Keratinocyte (primary cell): ENCODE results near the gene SLF2. TPM values are rescaled to one million over a fixed set of nuclear protein-coding genes. Genes with fewer than 3 reads are reported as not detected.

Experiments
- DNase-seq: peaks from one replicate; pipeline ENCODE4 v3.0.0-alpha.2; 2011; ENCODE audit warnings: low read depth, missing footprints, low spot score
- FAIRE-seq: peaks from 2 replicates; lab custom pipeline; 2011; peaks lifted over from hg19 to GRCh38; lab: Jason Lieb, UNC
- H2AFZ ChIP-seq: 2 replicates; pipeline ENCODE4 v1.6.0; 2012; ENCODE audit warnings: low read length, control low read depth, inconsistent platforms; ENCODE audit not compliant: control insufficient read depth
- H3K27ac ChIP-seq: 2 replicates; pipeline ENCODE4 v1.5.1; 2011; ENCODE audit warnings: low read length; ENCODE audit not compliant: control insufficient read depth, insufficient read depth
- H3K27me3 ChIP-seq: 3 replicates; pipeline ENCODE4 v1.6.0; 2011; ENCODE audit warnings: low read length; ENCODE audit not compliant: control insufficient read depth, insufficient read depth; ENCODE audit errors: extremely low read depth
- H3K36me3 ChIP-seq, 2 experiments: 2 replicates in 1 of 2; 3 replicates in 1 of 2; pipeline ENCODE4 v1.5.1; 2011; ENCODE audit warnings: low read length in 2 of 2, mild to moderate bottlenecking in 1 of 2; ENCODE audit not compliant: control insufficient read depth in 2 of 2, insufficient read depth in 2 of 2; ENCODE audit errors: extremely low read depth in 1 of 2
- H3K4me1 ChIP-seq: 3 replicates; pipeline ENCODE4 v1.5.1; 2011; ENCODE audit warnings: low read length; ENCODE audit not compliant: control insufficient read depth, insufficient read depth; ENCODE audit errors: extremely low read depth
- H3K4me2 ChIP-seq: 3 replicates; pipeline ENCODE4 v1.6.0; 2011; ENCODE audit warnings: low read depth, low read length; ENCODE audit not compliant: control insufficient read depth, insufficient read depth; ENCODE audit errors: extremely low read depth
- H3K4me3 ChIP-seq, 3 experiments: fragments of 200-600 bp in 1 of 3; sonication (generic) in 1 of 3; 2 replicates in 2 of 3; 3 replicates in 1 of 3; pipeline ENCODE4 v1.5.1; 2011 to 2016; ENCODE audit warnings: low read length in 3 of 3, mild to moderate bottlenecking in 3 of 3, control low read depth in 2 of 3, inconsistent platforms in 1 of 3, low read depth in 1 of 3, mixed read lengths in 1 of 3, mixed run types in 1 of 3, moderate library complexity in 1 of 3; ENCODE audit not compliant: control insufficient read depth in 2 of 3, insufficient read depth in 2 of 3; ENCODE audit errors: extremely low read depth in 1 of 3
- H3K79me2 ChIP-seq: 2 replicates; pipeline ENCODE4 v1.6.0; 2012; ENCODE audit warnings: low read length; ENCODE audit not compliant: control insufficient read depth, insufficient read depth
- H3K9ac ChIP-seq: 3 replicates; pipeline ENCODE4 v1.6.0; 2011; ENCODE audit warnings: low read length; ENCODE audit not compliant: control insufficient read depth, insufficient read depth; ENCODE audit errors: extremely low read depth
- H3K9me1 ChIP-seq: 3 replicates; pipeline ENCODE4 v1.6.0; 2011; ENCODE audit warnings: low read length; ENCODE audit not compliant: control insufficient read depth, insufficient read depth; ENCODE audit errors: extremely low read depth
- H3K9me3 ChIP-seq: 2 replicates; pipeline ENCODE4 v1.5.1; 2012; ENCODE audit warnings: low read depth, low read length; ENCODE audit not compliant: control insufficient read depth
- H4K20me1 ChIP-seq: 3 replicates; pipeline ENCODE4 v1.6.0; 2011; ENCODE audit warnings: low read length; ENCODE audit not compliant: control insufficient read depth, insufficient read depth; ENCODE audit errors: extremely low read depth
- CTCF ChIP-seq, 3 experiments: IDR thresholded peaks in 1 of 3; conservative IDR thresholded peaks in 1 of 3; optimal IDR thresholded peaks in 1 of 3; 2 replicates in 2 of 3; 3 replicates in 1 of 3; pipeline versions ENCODE3 to v1.5.1; 2011; ENCODE audit warnings: low read length in 3 of 3, mild to moderate bottlenecking in 3 of 3, moderate library complexity in 2 of 3, control low read depth in 1 of 3, inconsistent platforms in 1 of 3; ENCODE audit not compliant: insufficient read depth in 2 of 3; ENCODE audit errors: extremely low read depth in 1 of 3
- EZH2 ChIP-seq: IDR thresholded peaks from one replicate; pipeline ENCODE4 v1.6.1; 2012; ENCODE audit warnings: inconsistent platforms, mild to moderate bottlenecking, low read length, moderate library complexity
- dilution Hi-C: fragments of 300-500 bp; cut with MboI; formaldehyde crosslinking; loops from one replicate; pipeline ENCODE4 v1.7.0; 2020; ENCODE audit warnings: low sequenced_read_pairs; ENCODE audit not compliant: extremely low pct_ligation_motif_present
- polyA plus RNA-seq, 5 experiments: library from polyadenylated mRNA; depleted of rRNA in 3 of 5; stranded (reverse) in 3 of 5; stranded (forward) in 1 of 5; unstranded in 1 of 5; fragments of >200 nt; gene quantifications; 1 replicate in 1 of 5; 2 replicates in 3 of 5; 3 replicates in 1 of 5; pipeline versions ENCODE4 v1.2.1 to v1.2.3, GENCODE V29; 2011 to 2012; ENCODE audit warnings: missing spikeins in 2 of 5, low read depth in 1 of 5, low replicate concordance in 1 of 5

SLF2 gene
- polyA plus RNA-seq, 1 donor (not counting 4 experiments of a cell fraction or from before 2014, with no cell fraction given), result 7.1 TPM

- no peaks in the 10 kb centered on the region for H3K9me3 ChIP-seq
- peaks cover 14% of the 10 kb centered on the region for H3K4me1 ChIP-seq
- FAIRE-seq (no peak), DNase-seq (no peak)
- dilution Hi-C loops, result no loop called here
- peaks cover 26% of the 10 kb centered on the region for H3K79me2 ChIP-seq
- H3K9ac ChIP-seq, result no peak overlapping the region
- H3K9me1 ChIP-seq, result no peaks in the 10 kb centered on the region
- no peak for TF ChIP-seq CTCF (optimal IDR thresholded peaks at IDR 0.05 in 1 of 3, IDR thresholded peaks at IDR 0.05 in 1 of 3, conservative IDR thresholded peaks at IDR 0.05 in 1 of 3; ENCODE audit: extremely low read depth in 1 of 3, insufficient read depth in 2 of 3, low read length in 3 of 3)
- TF ChIP-seq EZH2, result no peak
- H4K20me1 ChIP-seq, result no peaks in the 10 kb centered on the region
- no peak overlapping the region for H3K27ac ChIP-seq
- no peak overlapping the region for H3K4me3 ChIP-seq
- peak overlapping the region; percentile 94 for H3K4me2 ChIP-seq
- H2AFZ ChIP-seq, result no peak overlapping the region
- peaks cover 15 to 22% of the 10 kb centered on the region in 2 experiments for H3K36me3 ChIP-seq
- no peaks in the 10 kb centered on the region for H3K27me3 ChIP-seq
Measured at GRCh38 chr10:101001659-101002035, 88.9 kb downstream of the SLF2 start.

- no peak for DNase-seq
- Histone ChIP-seq H3K36me3 (peaks cover 15 to 26% of the 10 kb centered on the region in 2 experiments), H3K27ac (no peak overlapping the region), H4K20me1 (no peaks in the 10 kb centered on the region), H3K4me2 (no peak overlapping the region), H3K4me1 (peaks cover 12% of the 10 kb centered on the region), H3K9me1 (no peaks in the 10 kb centered on the region), H3K9ac (no peak overlapping the region), H3K9me3 (no peaks in the 10 kb centered on the region), H2AFZ (no peak overlapping the region), H3K79me2 (peaks cover 26% of the 10 kb centered on the region), H3K27me3 (no peaks in the 10 kb centered on the region), H3K4me3 (no peak overlapping the region)
- no peak for TF ChIP-seq EZH2
- no peak for TF ChIP-seq CTCF (optimal IDR thresholded peaks at IDR 0.05 in 1 of 3, IDR thresholded peaks at IDR 0.05 in 1 of 3, conservative IDR thresholded peaks at IDR 0.05 in 1 of 3; ENCODE audit: extremely low read depth in 1 of 3, insufficient read depth in 2 of 3, low read length in 3 of 3)
- no peak for FAIRE-seq
- dilution Hi-C loops, result no loop called here
Measured at GRCh38 chr10:101002456-101002855, 89.7 kb downstream of the SLF2 start.
